ENCODE measurements around the gene EIF2S1.
"Not testable (repeated sequence)": the region's sequence is repeated elsewhere in the genome, so short reads cannot be mapped to it uniquely, and the experiment has no call there.

Gene EIF2S1

DNA sequence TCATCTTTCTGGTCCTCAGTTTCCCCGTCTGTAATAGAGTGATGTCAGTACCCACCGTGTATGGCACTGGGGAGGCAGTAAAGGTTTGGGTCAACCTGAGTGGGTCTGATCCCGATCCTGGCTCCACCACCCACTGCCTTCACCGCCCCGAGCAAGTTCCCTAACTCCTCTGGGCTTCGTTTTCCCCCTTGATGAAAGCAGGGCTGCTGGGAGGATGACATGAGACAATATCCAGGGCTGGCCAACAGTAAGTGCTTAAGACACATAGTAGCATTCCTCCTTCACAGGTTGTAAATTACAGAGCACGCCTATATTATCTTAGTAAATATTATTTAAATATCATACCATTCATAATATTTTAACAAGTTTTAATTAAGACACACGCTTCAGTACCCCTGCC, 51.2 kb downstream of the EIF2S1 start:
- no peak for TF ChIP-seq CTCF (IDR thresholded peaks at IDR 0.05; ENCODE audit: insufficient read depth, missing control alignments)
- no peak for DNase-seq (ENCODE audit: insufficient read length, low spot score)
- FAIRE-seq, result no peak

DNA sequence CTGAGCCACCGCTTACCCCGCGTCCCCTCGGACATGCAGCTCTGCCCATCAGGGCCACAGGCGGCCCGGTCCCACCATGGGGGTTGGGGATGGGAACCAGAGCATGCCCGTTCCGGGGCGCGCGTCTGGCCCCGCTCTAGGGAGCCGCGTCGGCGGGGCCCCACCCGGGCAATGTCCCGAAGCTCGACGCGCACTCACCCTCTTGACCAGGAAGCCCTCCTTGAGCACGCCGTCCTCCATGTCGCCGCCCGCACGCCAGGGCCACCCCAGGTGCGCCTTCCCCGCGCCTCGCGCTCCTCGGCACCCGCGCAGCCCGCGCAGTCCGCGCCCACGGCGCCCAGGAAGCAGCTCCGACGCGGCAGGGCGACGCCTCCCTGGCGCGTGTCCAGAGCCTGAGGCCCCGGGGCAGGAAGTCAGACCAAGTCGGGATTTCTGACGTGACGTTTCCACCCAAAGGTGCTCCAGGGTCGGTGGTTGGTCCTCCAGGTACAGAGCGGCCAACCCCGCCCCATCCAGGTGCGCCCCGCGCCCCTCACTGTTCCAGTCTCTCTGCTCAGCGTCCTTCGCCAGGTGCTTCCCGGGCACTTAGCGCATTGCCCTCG, 51.8 kb downstream of the EIF2S1 start, which contains the start of gene PLEK2:
TSS of gene PLEK2 (minus strand) at position 346 of the 602 bp plus-strand sequence. CDS start at position 240, 106 bp downstream.
- no peak for TF ChIP-seq CTCF (IDR thresholded peaks at IDR 0.05; ENCODE audit: insufficient read depth, missing control alignments)
- FAIRE-seq, result no peak
- DNase-seq (ENCODE audit: insufficient read length, low spot score), result no peak

GRCh38 chr14:67413806-67414769, 54.0 kb downstream of the EIF2S1 start:
- FAIRE-seq, result no peak
- no peak for TF ChIP-seq CTCF (IDR thresholded peaks at IDR 0.05; ENCODE audit: insufficient read depth, missing control alignments)

DNA sequence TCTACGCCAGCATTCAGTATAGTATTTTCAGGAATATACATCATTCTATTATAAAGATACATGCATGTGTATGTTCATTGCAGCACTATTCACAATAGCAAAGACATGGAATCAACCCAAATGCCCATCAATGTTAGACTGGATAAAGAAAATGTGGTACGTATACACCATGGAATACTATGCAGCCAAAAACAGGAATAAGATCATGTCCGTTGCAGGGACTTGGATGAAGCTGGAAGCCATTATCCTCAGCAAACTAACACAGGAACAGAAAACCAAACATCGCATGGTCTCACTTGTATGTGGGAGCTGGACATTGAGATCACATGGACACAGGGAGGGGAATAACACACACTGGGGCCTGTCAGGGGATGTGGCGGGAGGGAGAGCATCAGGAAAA, 55.5 kb downstream of the EIF2S1 start:
- not testable (repeated sequence) for DNase-seq (ENCODE audit: insufficient read length, low spot score); FAIRE-seq

More at GRCh38 chr14:67413806-67414769, 54.0 kb downstream of the EIF2S1 start:
- no peak for DNase-seq (ENCODE audit: insufficient read length, low spot score)

DNA sequence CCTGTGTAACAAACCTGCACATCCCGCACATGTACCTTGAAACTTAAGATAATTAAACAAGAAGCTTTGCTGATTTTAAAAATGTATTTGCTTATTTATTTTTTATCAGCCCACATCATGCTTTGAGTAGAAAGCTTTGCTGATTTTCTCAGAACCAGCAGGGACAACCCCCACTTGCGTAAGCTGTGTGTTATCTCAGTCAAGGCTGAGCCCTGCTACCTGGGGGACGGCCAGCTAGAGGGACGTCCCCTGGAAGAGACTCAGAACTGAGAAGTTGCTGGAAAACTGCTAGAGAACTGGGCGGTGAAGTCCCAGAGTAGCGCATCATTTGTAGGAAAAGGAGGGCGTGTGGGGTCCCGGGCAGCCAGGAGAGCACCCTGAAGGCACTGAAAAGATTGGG, 56.0 kb downstream of the EIF2S1 start:
- TF ChIP-seq CTCF (IDR thresholded peaks at IDR 0.05; ENCODE audit: insufficient read depth, missing control alignments), result no peak
- FAIRE-seq (no peak), DNase-seq (ENCODE audit: insufficient read length, low spot score) (no peak)

GRCh38 chr14:67416810-67417209, 56.7 kb downstream of the EIF2S1 start:
- DNase-seq (ENCODE audit: insufficient read length, low spot score) (no peak), FAIRE-seq (no peak)
- TF ChIP-seq CTCF (IDR thresholded peaks at IDR 0.05; ENCODE audit: insufficient read depth, missing control alignments), result no peak

GRCh38 chr14:67417633-67418032, 57.5 kb downstream of the EIF2S1 start:
- FAIRE-seq (no peak), DNase-seq (ENCODE audit: insufficient read length, low spot score) (no peak)
- TF ChIP-seq CTCF (IDR thresholded peaks at IDR 0.05; ENCODE audit: insufficient read depth, missing control alignments), result no peak
